Measurements from ENCODE around the gene SLC66A1. TPM values are rescaled to one million over a fixed set of nuclear protein-coding genes. Genes with fewer than 3 reads are reported as not detected.
"Not testable (repeated sequence)": the region's sequence is repeated elsewhere in the genome, so short reads cannot be mapped to it uniquely, and the experiment has no call there.

SLC66A1 gene
- total and polyA plus RNA-seq, 2 of the 13 experiments (the other 11 are each of a cell fraction or from before 2014, with no cell fraction given) = 15.4 to 18.9 TPM

- DNase-seq (ENCODE audit: low spot score) (no peak), ATAC-seq (no peak), FAIRE-seq (no peak)
- H3K4me1 ChIP-seq (ENCODE audit: insufficient read depth, low read length) = peaks cover 7% of the 10 kb centered on the region; the same call in 1 of the 2 replicates
- intact Hi-C loops (cut with micrococcal nuclease; ENCODE audit: unreplicated experiment) (no loop called here), in situ Hi-C loops (cut with HindIII; ENCODE audit: extremely low pct_ligation_motif_present, low pct_unique_long_range_greater_than_20kb) (no loop called here)
- no peak overlapping the region for H3K9ac ChIP-seq (ENCODE audit: insufficient read depth, low read depth, low read length)
- H3K79me2 ChIP-seq (ENCODE audit: insufficient read depth, low read length) = no peaks in the 10 kb centered on the region
- CTCF ChIA-PET (ENCODE audit: low intra/inter-chr PET ratio, low total read pairs) = no interaction called here
- no peak overlapping the region for H3K4me2 ChIP-seq (ENCODE audit: low read depth, low read length)
- no TSS peak for BruUV-seq (replicated peaks)
- no peaks in the 10 kb centered on the region for H4K20me1 ChIP-seq (ENCODE audit: insufficient read depth, low read length)
- no peaks in the 10 kb centered on the region for H3K9me3 ChIP-seq (ENCODE audit: low read length)
- H3K27me3 ChIP-seq (ENCODE audit: control insufficient read depth in 1 of 2, insufficient read depth in 2 of 2, low read length in 2 of 2) = no peaks in the 10 kb centered on the region
- H3K4me3 ChIP-seq (replicated peaks in 1 of 3; ENCODE audit: insufficient read depth in 1 of 3, low read depth in 2 of 3, low read length in 3 of 3) = no peak overlapping the region
- POLR2A ChIA-PET = interaction anchor here (0.9 kb wide), 1 partner anchor 12 kb away, joined by 3 read pairs; the partner anchor contains the start of gene SLC66A1
- H3K27ac ChIP-seq (ENCODE audit: extremely low read length, insufficient read depth, low read length) = no peak overlapping the region
- peak; percentile 41; the same call in 1 of the 2 replicates for TF ChIP-seq ZNF331 (CRISPR knock-in tag; IDR thresholded peaks at IDR 0.05)
- TF ChIP-seq, protein P1, sequence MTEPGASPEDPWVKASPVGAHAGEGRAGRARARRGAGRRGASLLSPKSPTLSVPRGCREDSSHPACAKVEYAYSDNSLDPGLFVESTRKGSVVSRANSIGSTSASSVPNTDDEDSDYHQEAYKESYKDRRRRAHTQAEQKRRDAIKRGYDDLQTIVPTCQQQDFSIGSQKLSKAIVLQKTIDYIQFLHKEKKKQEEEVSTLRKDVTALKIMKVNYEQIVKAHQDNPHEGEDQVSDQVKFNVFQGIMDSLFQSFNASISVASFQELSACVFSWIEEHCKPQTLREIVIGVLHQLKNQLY (CRISPR knock-in tag; IDR thresholded peaks at IDR 0.05) = no peak
- peaks cover 5 to 24% of the 10 kb centered on the region in 2 experiments for H3K36me3 ChIP-seq (replicated peaks in 1 of 2; ENCODE audit: control insufficient read depth in 1 of 2, insufficient read depth in 2 of 2, low read length in 2 of 2)
- no peak overlapping the region for H2AFZ ChIP-seq (ENCODE audit: low read length)
- no CpG with 5 or more reads among the region's 2 CpGs for WGBS (ENCODE audit: low lambda C conversion rate)
Measured at GRCh38 chr1:19300211-19300610, 11.9 kb upstream of the SLC66A1 start.

DNA sequence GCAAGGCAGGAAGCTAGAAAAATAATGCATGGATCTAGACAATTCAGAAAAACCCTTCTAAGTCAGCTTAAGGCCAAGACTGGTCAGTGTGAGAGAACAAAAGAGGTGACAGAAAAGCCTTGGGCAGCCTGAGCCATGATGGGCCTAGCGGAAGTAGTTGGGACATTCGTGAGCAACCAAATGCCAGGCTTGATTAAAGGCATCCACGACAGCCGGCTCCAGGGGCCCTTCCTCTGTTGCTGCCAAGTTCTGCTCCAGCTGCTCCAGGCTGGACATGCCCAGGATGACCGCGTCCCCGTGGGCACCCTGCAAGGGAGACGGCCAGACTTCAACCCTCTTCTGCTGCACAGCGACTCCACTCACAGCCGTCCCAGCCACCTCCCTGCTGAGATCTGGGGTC lies 8.0 kb upstream of the SLC66A1 start:
- H2AFZ ChIP-seq (ENCODE audit: low read length); H3K4me2 ChIP-seq (ENCODE audit: low read depth, low read length); CTCF ChIA-PET (ENCODE audit: low intra/inter-chr PET ratio, low total read pairs); H3K9me3 ChIP-seq (ENCODE audit: low read length); BruUV-seq (replicated peaks); FAIRE-seq; H3K79me2 ChIP-seq (ENCODE audit: insufficient read depth, low read length); POLR2A ChIA-PET; H3K27ac ChIP-seq (ENCODE audit: extremely low read length, insufficient read depth, low read length); H3K9ac ChIP-seq (ENCODE audit: insufficient read depth, low read depth, low read length); H3K4me3 ChIP-seq (replicated peaks in 1 of 3; ENCODE audit: insufficient read depth in 1 of 3, low read depth in 2 of 3, low read length in 3 of 3); DNase-seq (ENCODE audit: low spot score); H3K27me3 ChIP-seq (ENCODE audit: control insufficient read depth in 1 of 2, insufficient read depth in 2 of 2, low read length in 2 of 2); H4K20me1 ChIP-seq (ENCODE audit: insufficient read depth, low read length); intact Hi-C loops (cut with micrococcal nuclease; ENCODE audit: unreplicated experiment); ATAC-seq; in situ Hi-C loops (cut with HindIII; ENCODE audit: extremely low pct_ligation_motif_present, low pct_unique_long_range_greater_than_20kb): not testable (repeated sequence)
- peaks cover 10% of the 10 kb centered on the region for H3K4me1 ChIP-seq (ENCODE audit: insufficient read depth, low read length)
- 95% methylated on average over 7 of the region's 10 CpGs for WGBS (ENCODE audit: low lambda C conversion rate)
- peaks cover 15 to 59% of the 10 kb centered on the region in 2 experiments for H3K36me3 ChIP-seq (replicated peaks in 1 of 2; ENCODE audit: control insufficient read depth in 1 of 2, insufficient read depth in 2 of 2, low read length in 2 of 2)

All from HepG2 (cell line).